Measurements from ENCODE around the gene MPG.
"Not testable (repeated sequence)": the region's sequence is repeated elsewhere in the genome, so short reads cannot be mapped to it uniquely, and the experiment has no call there.

MPG gene

DNA sequence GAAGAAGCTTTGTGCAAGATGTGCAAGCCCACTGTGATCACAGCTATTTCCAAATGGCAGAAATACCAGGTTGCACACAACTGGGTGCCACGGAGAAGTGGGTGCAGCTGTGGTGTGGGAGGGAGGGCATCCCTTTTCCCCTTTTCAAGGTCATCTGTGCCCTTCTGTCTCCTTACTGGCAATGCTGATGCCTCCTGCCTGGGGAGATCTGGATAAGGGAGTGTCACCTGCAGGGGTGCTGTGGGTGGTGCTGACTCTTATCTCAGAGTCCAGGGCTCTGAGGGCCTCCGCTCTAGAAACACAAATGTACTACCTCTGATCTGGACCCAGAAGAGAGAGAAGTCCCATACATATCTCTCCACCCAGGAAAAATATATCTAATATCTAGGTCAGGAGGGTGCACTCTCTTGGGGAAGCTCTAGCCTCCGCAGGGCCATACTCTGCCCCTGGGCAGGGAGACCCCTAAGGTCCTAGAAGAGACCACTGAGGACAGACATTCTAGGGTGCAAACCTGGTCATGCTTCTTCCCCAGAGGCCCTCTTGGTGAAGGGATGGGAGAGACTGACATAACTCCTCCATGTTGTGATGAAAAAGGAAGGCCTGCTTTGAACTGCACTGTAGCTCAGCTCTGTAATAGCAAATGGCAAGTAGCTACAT, 41.9 kb downstream of the MPG start:
- Mint-ChIP-seq H3K27ac (no peak overlapping the region), H3K4me1 (ENCODE audit: low read depth) (no peaks in the 10 kb centered on the region), H3K9me3 (no peaks in the 10 kb centered on the region), H3K4me3 (no peak overlapping the region), H3K27me3 (no peaks in the 10 kb centered on the region), H3K36me3 (ENCODE audit: low read depth) (peaks cover 60% of the 10 kb centered on the region)
- no peak for DNase-seq

DNA sequence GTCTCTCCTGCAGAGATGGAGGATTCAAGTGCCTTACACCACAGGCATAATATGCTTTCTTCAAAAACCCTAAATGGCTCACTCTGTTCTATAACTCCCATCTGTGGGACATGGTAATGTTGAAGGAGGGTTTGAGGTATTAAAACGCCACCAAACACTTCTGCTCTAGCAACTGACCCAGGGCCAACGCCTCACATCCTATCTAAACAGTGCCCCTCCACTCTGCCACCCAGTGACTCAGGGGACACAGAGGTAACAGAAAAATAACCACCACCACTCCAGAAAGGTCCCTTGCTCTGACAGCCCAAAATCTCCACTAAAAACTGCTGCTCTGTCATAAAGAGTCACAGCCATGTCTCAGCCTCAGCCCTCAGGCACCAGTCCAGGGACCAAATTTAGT, 42.7 kb downstream of the MPG start:
- H3K4me1 Mint-ChIP-seq (ENCODE audit: low read depth), result no peaks in the 10 kb centered on the region
- H3K4me3 Mint-ChIP-seq, result no peak overlapping the region
- H3K27me3 Mint-ChIP-seq, result no peaks in the 10 kb centered on the region
- no peak for DNase-seq
- H3K9me3 Mint-ChIP-seq, result no peaks in the 10 kb centered on the region
- no peak overlapping the region for H3K27ac Mint-ChIP-seq
- peaks cover 62% of the 10 kb centered on the region for H3K36me3 Mint-ChIP-seq (ENCODE audit: low read depth)

DNA sequence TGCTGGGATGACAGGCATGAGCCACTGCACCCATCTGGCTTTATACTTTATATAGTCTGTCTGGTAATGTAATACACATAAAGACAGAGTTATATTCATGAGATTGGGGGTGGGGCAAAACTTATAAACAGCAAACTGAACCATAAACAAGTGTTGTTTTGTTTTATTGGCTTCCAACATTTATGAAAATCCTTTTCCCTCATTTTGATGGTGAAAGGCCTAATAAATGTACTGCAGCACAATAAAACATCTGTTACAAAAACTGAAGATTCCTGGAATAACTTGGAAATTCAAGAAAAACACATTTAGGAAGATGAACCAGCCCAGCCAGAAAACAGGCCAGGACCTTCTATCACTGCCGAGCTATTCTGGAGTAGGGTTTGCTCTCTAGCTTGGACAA, 44.3 kb downstream of the MPG start:
- H3K9me3 Mint-ChIP-seq, result no peaks in the 10 kb centered on the region
- H3K27ac Mint-ChIP-seq, result no peak overlapping the region
- no peaks in the 10 kb centered on the region for H3K27me3 Mint-ChIP-seq
- no peaks in the 10 kb centered on the region for H3K4me1 Mint-ChIP-seq (ENCODE audit: low read depth)
- peaks cover 49% of the 10 kb centered on the region for H3K36me3 Mint-ChIP-seq (ENCODE audit: low read depth)
- no peak for DNase-seq
- no peak overlapping the region for H3K4me3 Mint-ChIP-seq

DNA sequence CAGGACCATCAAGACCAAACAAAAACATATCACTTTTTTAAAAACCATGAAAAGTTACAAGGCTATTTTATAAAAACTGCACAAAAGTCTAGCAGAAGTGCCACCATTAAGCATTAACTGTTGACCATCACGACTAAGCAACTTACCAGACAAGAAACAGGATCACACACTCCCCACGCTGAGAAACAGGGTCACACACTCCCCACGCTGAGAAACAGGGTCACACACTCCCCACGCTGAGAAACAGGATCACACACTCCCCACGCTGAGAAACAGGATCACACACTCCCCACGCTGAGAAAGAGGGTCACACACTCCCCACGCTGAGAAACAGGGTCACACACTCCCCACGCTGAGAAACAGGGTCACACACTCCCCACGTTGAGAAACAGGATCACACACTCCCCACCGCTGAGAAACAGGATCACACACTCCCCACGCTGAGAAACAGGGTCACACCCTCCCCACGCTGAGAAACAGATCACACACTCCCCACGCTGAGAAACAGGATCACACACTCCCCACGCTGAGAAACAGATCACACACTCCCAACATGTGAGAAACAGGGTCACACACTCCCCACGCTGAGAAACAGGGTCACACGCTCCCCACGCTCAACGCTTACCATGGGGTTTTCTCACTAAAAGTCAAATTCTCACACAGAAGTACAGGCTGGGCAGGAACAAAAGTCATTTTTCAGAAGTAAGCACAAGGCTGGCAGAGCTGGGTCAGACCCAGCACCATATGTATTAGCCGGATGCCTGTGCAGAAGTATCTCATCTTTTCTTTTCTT, 45.7 kb downstream of the MPG start:
- not testable (repeated sequence) for H3K27ac Mint-ChIP-seq; H3K4me1 Mint-ChIP-seq (ENCODE audit: low read depth); H3K9me3 Mint-ChIP-seq; DNase-seq; H3K4me3 Mint-ChIP-seq; H3K27me3 Mint-ChIP-seq
- peaks cover 45% of the 10 kb centered on the region for H3K36me3 Mint-ChIP-seq (ENCODE audit: low read depth)

DNA sequence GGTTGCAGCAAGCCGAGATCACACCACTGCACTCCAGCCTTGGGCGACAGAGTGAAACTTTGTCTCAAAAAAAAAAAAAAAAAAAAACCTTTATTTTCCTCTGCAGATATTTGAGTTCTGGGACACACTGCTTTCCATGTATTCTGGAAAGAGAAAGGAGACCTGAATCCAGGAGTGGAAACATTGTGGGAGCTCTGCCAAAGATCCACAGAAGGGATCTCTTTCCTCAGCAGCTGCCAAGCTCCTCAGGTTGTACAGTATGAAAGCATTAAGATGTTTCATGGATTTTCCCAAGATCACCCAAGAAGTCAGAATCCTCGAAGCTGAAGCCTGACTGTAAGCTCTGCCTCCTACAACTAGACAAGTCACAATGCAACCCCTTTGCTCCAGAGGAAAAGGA, 47.0 kb downstream of the MPG start:
- Mint-ChIP-seq H3K27me3 (no peaks in the 10 kb centered on the region), H3K27ac (no peak overlapping the region), H3K36me3 (ENCODE audit: low read depth) (peaks cover 56% of the 10 kb centered on the region), H3K4me1 (ENCODE audit: low read depth) (peaks cover 11% of the 10 kb centered on the region), H3K9me3 (no peaks in the 10 kb centered on the region), H3K4me3 (no peak overlapping the region)
- no peak for DNase-seq

DNA sequence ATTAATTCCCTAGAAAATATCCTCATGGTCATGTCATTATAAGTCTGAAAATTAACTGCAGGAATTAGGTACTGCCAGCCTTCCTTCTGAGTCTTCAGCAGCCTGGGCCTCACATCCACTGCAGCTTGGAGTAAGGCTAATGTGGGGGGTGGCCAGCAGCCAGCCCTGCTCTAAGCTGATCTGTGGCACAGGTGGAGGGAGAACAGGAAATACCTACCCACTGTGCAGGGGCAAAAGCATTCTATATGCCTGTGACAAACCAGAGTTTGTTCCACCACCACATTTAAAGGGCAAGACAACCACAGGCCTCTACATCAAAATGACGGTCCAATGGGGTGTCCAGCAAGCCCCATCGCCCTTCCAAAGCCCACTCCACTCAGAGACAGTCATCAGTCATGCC, 51.0 kb downstream of the MPG start:
- Mint-ChIP-seq H3K36me3 (ENCODE audit: low read depth) (peaks cover 46% of the 10 kb centered on the region), H3K27ac (peak overlapping the region; percentile 29), H3K4me3 (no peak overlapping the region), H3K27me3 (no peaks in the 10 kb centered on the region), H3K9me3 (no peaks in the 10 kb centered on the region), H3K4me1 (ENCODE audit: low read depth) (peaks cover 28% of the 10 kb centered on the region)
- DNase-seq, result no peak

DNA sequence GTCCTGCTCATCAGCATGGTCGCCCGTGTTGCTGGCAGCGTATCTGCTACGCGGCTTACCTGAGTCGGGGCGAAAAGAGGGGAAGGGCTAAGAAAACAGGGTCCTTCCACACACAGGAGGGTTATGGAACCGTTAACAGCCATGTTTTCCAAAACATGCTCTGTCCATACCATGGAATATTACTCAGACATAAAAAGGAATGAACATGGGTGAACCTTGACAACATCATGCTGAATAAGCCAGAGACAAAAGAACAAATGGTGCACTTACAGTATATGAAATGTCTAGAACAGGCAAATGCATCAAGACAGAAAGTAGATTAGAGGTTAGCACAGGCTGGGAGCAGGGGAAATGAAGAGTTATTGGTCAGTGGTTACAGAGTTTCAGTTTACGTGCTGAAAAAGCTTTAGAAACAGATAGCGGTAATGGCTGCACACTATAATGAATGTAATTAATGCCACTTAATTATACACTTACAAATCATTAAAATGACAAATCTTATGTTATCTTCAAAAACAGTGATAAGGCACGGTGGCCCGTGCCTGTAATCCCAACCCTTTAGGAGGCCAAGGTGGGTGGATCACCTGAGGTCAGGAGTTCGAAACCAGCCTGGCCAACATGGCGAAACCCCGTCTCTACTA, 52.6 kb downstream of the MPG start:
- H3K9me3 Mint-ChIP-seq, result no peaks in the 10 kb centered on the region
- peaks cover 39% of the 10 kb centered on the region for H3K4me1 Mint-ChIP-seq (ENCODE audit: low read depth)
- DNase-seq, result no peak
- H3K27me3 Mint-ChIP-seq, result no peaks in the 10 kb centered on the region
- H3K27ac Mint-ChIP-seq, result no peak overlapping the region
- no peak overlapping the region for H3K4me3 Mint-ChIP-seq
- H3K36me3 Mint-ChIP-seq (ENCODE audit: low read depth), result peaks cover 41% of the 10 kb centered on the region

DNA sequence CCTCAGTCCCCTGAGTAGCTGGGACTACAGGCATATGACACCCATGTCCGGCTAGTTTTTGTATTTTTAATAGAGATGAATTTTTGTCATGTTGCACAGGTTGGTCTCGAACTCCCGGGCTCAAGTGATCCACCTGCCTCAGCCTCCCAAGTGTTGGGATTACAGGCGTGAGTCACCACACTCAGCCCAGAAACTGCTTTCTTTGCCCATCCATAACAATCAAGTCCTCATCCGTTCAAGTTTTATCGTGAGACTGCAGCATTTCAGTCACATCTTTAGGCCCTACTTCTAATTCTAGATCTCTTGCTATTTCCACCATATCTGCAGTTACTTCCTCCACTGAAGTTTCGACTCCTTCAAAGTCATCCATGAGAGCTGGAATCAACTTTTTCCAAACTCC, 54.1 kb downstream of the MPG start:
- no peak for DNase-seq

DNA sequence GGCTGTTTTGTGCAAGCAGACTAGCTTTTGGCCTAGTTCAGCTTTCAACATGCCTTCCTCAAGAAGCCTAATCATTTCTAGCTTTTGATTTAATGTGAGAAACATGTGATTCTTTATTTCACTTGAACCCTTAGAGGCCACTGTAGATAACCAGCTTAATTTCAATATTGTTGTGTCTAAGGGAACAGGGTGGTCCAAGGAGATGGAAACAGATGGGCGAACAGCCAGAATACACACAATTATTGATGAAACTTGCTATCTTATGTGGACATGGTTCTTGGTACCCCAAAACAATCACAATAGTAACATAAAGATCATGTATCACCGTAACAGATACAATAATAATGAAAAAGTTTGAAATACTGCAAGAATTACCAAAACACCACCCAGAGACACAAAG, 55.7 kb downstream of the MPG start:
- Mint-ChIP-seq H3K27ac (no peak overlapping the region), H3K36me3 (ENCODE audit: low read depth) (peaks cover 43% of the 10 kb centered on the region), H3K4me3 (no peak overlapping the region), H3K27me3 (no peaks in the 10 kb centered on the region), H3K4me1 (ENCODE audit: low read depth) (peaks cover 54% of the 10 kb centered on the region), H3K9me3 (no peaks in the 10 kb centered on the region)
- no peak for DNase-seq

More for the DNA sequence above, 54.1 kb downstream of the MPG start:
- H3K4me1 Mint-ChIP-seq (ENCODE audit: low read depth), result peaks cover 48% of the 10 kb centered on the region
- H3K27ac Mint-ChIP-seq, result no peak overlapping the region
- H3K36me3 Mint-ChIP-seq (ENCODE audit: low read depth), result peaks cover 45% of the 10 kb centered on the region
- no peaks in the 10 kb centered on the region for H3K9me3 Mint-ChIP-seq
- no peak overlapping the region for H3K4me3 Mint-ChIP-seq
- no peaks in the 10 kb centered on the region for H3K27me3 Mint-ChIP-seq

All from activated T-cell treated with anti-CD3 and anti-CD28 coated beads, Interleukin-2, amount 50 U/mL, for 24 hours (primary cell).